B cell (primary cell): ENCODE data around the gene NIP7. TPM values are rescaled to one million over a fixed set of nuclear protein-coding genes. Genes with fewer than 3 reads are reported as not detected.

ENCODE experiments used
- ATAC-seq: fragments of 200-7000 bp; cut with Tn5 transposase; one replicate; pipeline ENCODE4 v1.10.0; 2021; ENCODE audit warnings: low read depth, mild to moderate bottlenecking, moderate number of reproducible peaks, moderate library complexity
- CTCF ChIA-PET: fragments of 350-600 bp; sonication (Branson Sonifier 250); formaldehyde crosslinking; loops from one replicate; lab custom pipeline; 2021; ENCODE audit warnings: antibody characterized with exemption, inconsistent platforms; lab: Charles Lee
- POLR2A ChIA-PET: fragments of 350-600 bp; sonication (Branson Sonifier 250); formaldehyde crosslinking; loops from one replicate; lab custom pipeline; 2021; ENCODE audit warnings: antibody characterized with exemption; lab: Charles Lee
- DNase-seq: peaks from one replicate; pipeline ENCODE4 v3.0.0; 2013
- H2AFZ ChIP-seq: 2 replicates; pipeline ENCODE4 v1.6.1; 2012; ENCODE audit warnings: mild to moderate bottlenecking, low read depth, low read length; ENCODE audit not compliant: insufficient read depth, poor library complexity, severe bottlenecking
- H3K27ac ChIP-seq, 2 donors: 1 replicate in 1 of 2; 2 replicates in 1 of 2; pipeline ENCODE4 v1.5.1; 2012 to 2013; ENCODE audit warnings: low read length in 2 of 2, mild to moderate bottlenecking in 2 of 2, moderate library complexity in 1 of 2
- H3K27me3 ChIP-seq, 4 experiments: fragments of 200-600 bp in 1 of 4; sonication (generic) in 1 of 4; replicated peaks in 1 of 4; 1 replicate in 2 of 4; 2 replicates in 2 of 4; pipeline versions ENCODE4 v1.6.1 to v1.7.0; 2013 to 2016; ENCODE audit warnings: low read length in 3 of 4, mild to moderate bottlenecking in 2 of 4, mixed read lengths in 1 of 4, moderate library complexity in 1 of 4; ENCODE audit not compliant: insufficient read depth in 4 of 4, control insufficient read depth in 3 of 4; ENCODE audit errors: control extremely low read depth in 1 of 4
- H3K36me3 ChIP-seq, 2 experiments: replicated peaks in 1 of 2; 1 replicate in 1 of 2; 2 replicates in 1 of 2; pipeline versions ENCODE4 v1.6.1 to v1.7.1; 2013; ENCODE audit warnings: low read length in 1 of 2; ENCODE audit not compliant: insufficient read depth in 2 of 2, control insufficient read depth in 1 of 2; ENCODE audit errors: control extremely low read depth in 1 of 2, extremely low read depth in 1 of 2
- H3K4me1 ChIP-seq, 2 donors: fragments of 200-600 bp in 1 of 2; sonication (generic) in 1 of 2; 1 replicate in 1 of 2; 2 replicates in 1 of 2; pipeline versions ENCODE4 v1.5.1 to v1.6.1; 2013 to 2017; ENCODE audit warnings: low read length in 2 of 2; ENCODE audit not compliant: control insufficient read depth in 2 of 2, insufficient read depth in 2 of 2
- H3K4me2 ChIP-seq: replicated peaks from 2 replicates; pipeline ENCODE3; 2012; ENCODE audit warnings: mild to moderate bottlenecking, low read depth, low read length; ENCODE audit not compliant: poor library complexity, severe bottlenecking
- H3K4me3 ChIP-seq, 5 experiments: fragments of 200-600 bp in 1 of 5; sonication (generic) in 1 of 5; 1 replicate in 3 of 5; 2 replicates in 2 of 5; pipeline versions ENCODE4 v1.5.1 to v1.7.0; 2011 to 2016; ENCODE audit warnings: low read length in 4 of 5, mild to moderate bottlenecking in 4 of 5, low read depth in 2 of 5, control low read depth in 1 of 5, moderate library complexity in 1 of 5; ENCODE audit not compliant: insufficient read depth in 1 of 5; ENCODE audit errors: control extremely low read depth in 1 of 5, extremely low read depth in 1 of 5
- H3K79me2 ChIP-seq: fragments of 200-600 bp; sonication (generic); one replicate; pipeline ENCODE4 v1.6.0; 2016; ENCODE audit warnings: low read length; ENCODE audit not compliant: control insufficient read depth, insufficient read depth
- H3K9ac ChIP-seq: fragments of 200-600 bp; sonication (generic); 2 replicates; pipeline ENCODE4 v1.6.1; 2017; ENCODE audit warnings: mild to moderate bottlenecking, low read length, moderate library complexity
- H3K9me3 ChIP-seq, 3 donors: one replicate each; pipeline versions ENCODE4 v1.6.1 to v1.7.1; 2013; ENCODE audit warnings: low read length in 2 of 3; ENCODE audit not compliant: control insufficient read depth in 2 of 3, insufficient read depth in 1 of 3; ENCODE audit errors: control extremely low read depth in 1 of 3
- H4K20me1 ChIP-seq: 2 replicates; pipeline ENCODE4 v1.6.0; 2012; ENCODE audit warnings: mild to moderate bottlenecking, low read length; ENCODE audit not compliant: insufficient read depth, control insufficient read depth, poor library complexity, severe bottlenecking
- H3K27ac Mint-ChIP-seq: one replicate; pipeline ENCODE4 v1.8.0; 2021; ENCODE audit warnings: mixed read lengths
- H3K27me3 Mint-ChIP-seq: one replicate; pipeline ENCODE4 v1.8.0; 2021; ENCODE audit warnings: mixed read lengths
- H3K4me1 Mint-ChIP-seq: one replicate; pipeline ENCODE4 v1.8.0; 2021; ENCODE audit warnings: mixed read lengths
- H3K4me3 Mint-ChIP-seq: one replicate; pipeline ENCODE4 v1.8.0; 2021; ENCODE audit warnings: mixed read lengths
- H3K9me3 Mint-ChIP-seq: one replicate; pipeline ENCODE4 v1.8.0; 2022; ENCODE audit warnings: mixed read lengths; ENCODE audit not compliant: insufficient read depth
- CTCF ChIP-seq: fragments of 200-600 bp; IDR thresholded peaks from one replicate; pipeline ENCODE4 v1.8.0; 2022; ENCODE audit warnings: antibody characterized with exemption, mild to moderate bottlenecking
- EZH2 ChIP-seq: IDR thresholded peaks from 2 replicates; pipeline ENCODE4 v1.6.1; 2012; ENCODE audit warnings: borderline replicate concordance, low read depth, mild to moderate bottlenecking, moderate library complexity, low read length; ENCODE audit not compliant: insufficient read depth, poor library complexity, severe bottlenecking
- WGBS: methylation state at CpG from one replicate; pipeline ENCODE4 v1.1.5; 2013; ENCODE audit warnings: missing lambda C conversion rate; ENCODE audit not compliant: insufficient coverage; 5-methylcytosine and 5-hydroxymethylcytosine counted together
- intact Hi-C: fragments of 100-400 bp; cut with micrococcal nuclease; formaldehyde crosslinking; loops from one replicate; pipeline ENCODE4 v1.10.0; 2022
- polyA plus RNA-seq: library from polyadenylated mRNA; depleted of rRNA; stranded (reverse); fragments of >200 nt; gene quantifications from 2 replicates; pipeline ENCODE4 v1.2.3, GENCODE V29; 2012
- total RNA-seq, 2 donors: library from RNA; stranded (reverse); fragments of 120-200 nt in 1 of 2; gene quantifications; 1 replicate in 1 of 2; 2 replicates in 1 of 2; pipeline versions ENCODE4 v1.2.3 to v1.2.4, GENCODE V29; 2013 to 2022

NIP7 gene
- total and polyA plus RNA-seq, 2 donors (not counting 1 experiment from before 2014, with no cell fraction given), result 4.4 to 20.2 TPM

GRCh38 chr16:69373019-69373418, 33.4 kb downstream of the NIP7 start:
- no CpG with 5 or more reads among the region's 1 CpG for WGBS
- Mint-ChIP-seq H3K4me3 (no peak overlapping the region), H3K4me1 (peaks cover 48% of the 10 kb centered on the region), H3K9me3 (peaks cover 3% of the 10 kb centered on the region), H3K27me3 (no peaks in the 10 kb centered on the region), H3K27ac (peak overlapping the region; percentile 70)
- ATAC-seq (no peak), DNase-seq (no peak)
- Histone ChIP-seq H3K4me3 (no peak overlapping the region), H3K9me3 (peaks cover 0 to 7% (median 0%) of the 10 kb centered on the region in 3 donors), H3K4me1 (peaks cover 25 to 44% of the 10 kb centered on the region in 2 donors), H3K36me3 (peaks cover 4 to 34% of the 10 kb centered on the region in 2 experiments), H3K27me3 (no peaks in the 10 kb centered on the region), H3K79me2 (peaks cover 38% of the 10 kb centered on the region), H2AFZ (no peak overlapping the region), H4K20me1 (no peaks in the 10 kb centered on the region), H3K4me2 (no peak overlapping the region), H3K9ac (no peak overlapping the region), H3K27ac (peak overlapping the region; percentile 70 to 74)
- ChIA-PET POLR2A (no interaction called here), CTCF (interaction anchor here (1.1 to 1.2 kb wide), 2 partner anchors 12 to 24 kb away, joined by 5 read pairs; no protein-coding TSS in a partner anchor)
- intact Hi-C loops, result no loop called here
- TF ChIP-seq CTCF (no peak), EZH2 (no peak)

GRCh38 chr16:69376393-69377059, 37.0 kb downstream of the NIP7 start:
- H3K9me3 Mint-ChIP-seq, result no peaks in the 10 kb centered on the region
- ChIA-PET CTCF (no interaction called here), POLR2A (no interaction called here)
- intact Hi-C loops, result no loop called here
- WGBS, result 100% methylated on average over 2 of the region's 10 CpGs
- Histone ChIP-seq H3K4me1 (peaks cover 26 to 32% of the 10 kb centered on the region in 2 donors), H3K27ac (no peak overlapping the region), H3K27me3 (no peaks in the 10 kb centered on the region), H2AFZ (no peak overlapping the region), H3K9me3 (peaks cover 0 to 1% (median 0%) of the 10 kb centered on the region in 3 donors), H3K36me3 (peaks cover 6 to 32% of the 10 kb centered on the region in 2 experiments), H3K79me2 (peaks cover 53% of the 10 kb centered on the region), H3K4me2 (no peak overlapping the region), H3K4me3 (no peak overlapping the region), H4K20me1 (no peaks in the 10 kb centered on the region), H3K9ac (no peak overlapping the region)
- DNase-seq (no peak), ATAC-seq (no peak)
- peaks cover 48% of the 10 kb centered on the region for H3K4me1 Mint-ChIP-seq
- TF ChIP-seq CTCF (no peak), EZH2 (no peak)
- H3K27me3 Mint-ChIP-seq, result no peaks in the 10 kb centered on the region
- H3K4me3 Mint-ChIP-seq, result no peak overlapping the region
- no peak overlapping the region for H3K27ac Mint-ChIP-seq
